Nephron (organoid): Measurements from ENCODE around the gene PALMD.
A peak's percentile ranks its signal among the peaks of the same experiment; 100 is the strongest.

Experiments used
- H3K27ac Mint-ChIP-seq, 3 experiments: 2 replicates each; pipeline ENCODE4 v1.8.0; 2020; ENCODE audit warnings: mixed read lengths in 3 of 3, mild to moderate bottlenecking in 2 of 3, moderate library complexity in 1 of 3
- H3K27me3 Mint-ChIP-seq: 2 replicates; pipeline ENCODE4 v1.8.0; 2021; ENCODE audit warnings: low read depth, mild to moderate bottlenecking, moderate library complexity, mixed read lengths
- H3K36me3 Mint-ChIP-seq: 2 replicates; pipeline ENCODE4 v1.8.0; 2020; ENCODE audit warnings: low read depth, mixed read lengths
- H3K4me1 Mint-ChIP-seq: 2 replicates; pipeline ENCODE4 v1.8.0; 2020; ENCODE audit warnings: mixed read lengths
- H3K4me3 Mint-ChIP-seq, 3 experiments: 2 replicates each; pipeline ENCODE4 v1.8.0; 2020; ENCODE audit warnings: mild to moderate bottlenecking in 3 of 3, mixed read lengths in 3 of 3, moderate library complexity in 2 of 3
- H3K9me3 Mint-ChIP-seq: 2 replicates; pipeline ENCODE4 v1.8.0; 2020; ENCODE audit warnings: mixed read lengths
- TF ChIP-seq, protein P1 (sequence below), 3 experiments: fragments of 200-600 bp; sonication (generic); IDR thresholded peaks; one replicate each; pipeline ENCODE4 v1.5.0; 2021; ENCODE audit warnings: antibody characterized with exemption in 3 of 3; ENCODE audit not compliant: unreplicated experiment in 3 of 3

The PALMD gene

DNA sequence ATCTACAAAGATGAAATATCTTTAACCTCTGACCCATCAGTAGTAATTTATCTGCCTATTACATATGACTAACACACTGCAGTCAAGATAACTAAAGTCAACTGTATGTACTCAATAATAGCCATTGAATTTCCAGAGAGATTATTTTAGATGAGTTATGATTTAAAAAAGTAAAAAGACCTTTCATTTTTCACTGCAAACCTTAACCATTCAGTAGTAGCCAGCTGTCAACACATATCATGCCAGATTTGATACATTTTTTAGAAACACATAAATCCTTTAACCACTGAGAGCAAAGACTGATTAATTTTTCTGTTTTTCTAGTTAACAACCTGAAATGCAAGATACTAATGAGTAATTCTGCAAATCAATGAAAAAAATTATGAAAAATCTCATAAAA, 31.0 kb downstream of the PALMD start:
- Mint-ChIP-seq H3K36me3 (no peaks in the 10 kb centered on the region), H3K4me3 (no peak overlapping the region), H3K4me1 (peaks cover 50% of the 10 kb centered on the region), H3K27ac (no peak overlapping the region), H3K9me3 (no peaks in the 10 kb centered on the region), H3K27me3 (no peaks in the 10 kb centered on the region)
- TF ChIP-seq, protein P1, sequence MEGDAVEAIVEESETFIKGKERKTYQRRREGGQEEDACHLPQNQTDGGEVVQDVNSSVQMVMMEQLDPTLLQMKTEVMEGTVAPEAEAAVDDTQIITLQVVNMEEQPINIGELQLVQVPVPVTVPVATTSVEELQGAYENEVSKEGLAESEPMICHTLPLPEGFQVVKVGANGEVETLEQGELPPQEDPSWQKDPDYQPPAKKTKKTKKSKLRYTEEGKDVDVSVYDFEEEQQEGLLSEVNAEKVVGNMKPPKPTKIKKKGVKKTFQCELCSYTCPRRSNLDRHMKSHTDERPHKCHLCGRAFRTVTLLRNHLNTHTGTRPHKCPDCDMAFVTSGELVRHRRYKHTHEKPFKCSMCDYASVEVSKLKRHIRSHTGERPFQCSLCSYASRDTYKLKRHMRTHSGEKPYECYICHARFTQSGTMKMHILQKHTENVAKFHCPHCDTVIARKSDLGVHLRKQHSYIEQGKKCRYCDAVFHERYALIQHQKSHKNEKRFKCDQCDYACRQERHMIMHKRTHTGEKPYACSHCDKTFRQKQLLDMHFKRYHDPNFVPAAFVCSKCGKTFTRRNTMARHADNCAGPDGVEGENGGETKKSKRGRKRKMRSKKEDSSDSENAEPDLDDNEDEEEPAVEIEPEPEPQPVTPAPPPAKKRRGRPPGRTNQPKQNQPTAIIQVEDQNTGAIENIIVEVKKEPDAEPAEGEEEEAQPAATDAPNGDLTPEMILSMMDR (IDR thresholded peaks at IDR 0.05; ENCODE audit: unreplicated experiment in 3 of 3) = no peak

DNA sequence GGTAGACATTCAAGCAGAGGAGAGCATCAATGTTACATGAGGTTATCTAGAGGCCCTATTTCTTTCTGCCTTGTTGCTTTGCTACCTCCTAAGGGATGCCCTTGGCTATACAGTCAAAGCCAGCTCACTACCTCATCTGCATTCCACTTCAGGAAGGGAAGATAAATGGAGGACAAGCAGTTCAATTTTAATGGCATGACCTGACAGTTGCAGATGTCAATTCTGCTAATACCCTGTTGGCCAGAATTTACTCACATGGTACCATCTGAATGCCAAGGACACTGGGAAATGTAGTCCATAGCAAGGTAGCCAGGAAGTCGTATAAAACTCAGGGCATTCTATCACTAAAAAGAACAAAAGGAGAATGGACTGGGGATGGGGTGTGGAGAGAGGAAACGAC, 31.5 kb downstream of the PALMD start:
- TF ChIP-seq, protein P1 (IDR thresholded peaks at IDR 0.05; ENCODE audit: unreplicated experiment in 3 of 3) = no peak
- H3K4me1 Mint-ChIP-seq = peaks cover 44% of the 10 kb centered on the region
- H3K36me3 Mint-ChIP-seq = no peaks in the 10 kb centered on the region
- H3K27ac Mint-ChIP-seq = no peak overlapping the region
- no peaks in the 10 kb centered on the region for H3K27me3 Mint-ChIP-seq
- no peaks in the 10 kb centered on the region for H3K9me3 Mint-ChIP-seq
- H3K4me3 Mint-ChIP-seq = no peak overlapping the region

DNA sequence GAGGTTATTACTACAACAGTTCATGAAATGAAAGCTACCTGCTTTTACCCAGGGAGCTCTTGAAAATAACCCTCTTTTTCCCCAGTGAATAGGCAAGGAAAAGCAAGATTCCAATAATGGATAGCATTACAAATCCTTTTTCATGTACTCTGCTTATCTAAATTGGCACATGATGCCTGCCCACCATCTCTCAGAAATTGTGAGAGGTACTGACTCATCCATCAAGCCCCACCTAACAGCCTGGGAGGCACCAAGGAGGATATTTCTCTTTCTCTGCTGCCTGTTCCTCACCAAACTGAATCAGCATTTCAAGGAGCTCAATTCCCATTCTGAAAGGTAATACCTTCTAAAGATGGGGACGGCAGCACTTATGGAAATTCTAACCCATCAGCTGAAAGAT, 34.4 kb downstream of the PALMD start:
- peaks cover 4% of the 10 kb centered on the region for H3K27me3 Mint-ChIP-seq
- H3K4me3 Mint-ChIP-seq = no peak overlapping the region
- H3K4me1 Mint-ChIP-seq = peaks cover 29% of the 10 kb centered on the region
- H3K27ac Mint-ChIP-seq = no peak overlapping the region
- TF ChIP-seq, protein P1 (IDR thresholded peaks at IDR 0.05; ENCODE audit: unreplicated experiment in 3 of 3) = no peak
- no peaks in the 10 kb centered on the region for H3K36me3 Mint-ChIP-seq
- H3K9me3 Mint-ChIP-seq = no peaks in the 10 kb centered on the region

DNA sequence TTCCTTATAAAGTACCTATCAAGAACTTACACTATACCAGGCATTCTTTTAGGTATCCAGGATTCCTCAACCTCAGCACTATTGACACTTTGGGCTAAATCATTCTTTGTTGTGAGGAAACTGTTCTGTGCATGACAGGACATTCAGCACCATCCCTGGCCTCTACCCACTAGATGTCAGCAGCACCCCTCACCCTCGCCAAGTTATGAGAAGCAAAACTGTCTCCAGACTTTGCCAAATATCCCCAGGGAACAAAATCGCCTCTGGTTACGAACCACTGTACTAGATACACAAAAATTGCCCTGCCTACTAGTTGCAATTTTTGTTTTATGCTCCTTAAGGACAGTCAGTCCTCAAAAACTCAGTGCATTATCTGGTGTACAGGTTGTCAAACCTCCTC, 35.7 kb downstream of the PALMD start:
- H3K36me3 Mint-ChIP-seq = no peaks in the 10 kb centered on the region
- no peak overlapping the region for H3K27ac Mint-ChIP-seq
- H3K9me3 Mint-ChIP-seq = no peaks in the 10 kb centered on the region
- peaks cover 34% of the 10 kb centered on the region for H3K4me1 Mint-ChIP-seq
- TF ChIP-seq, protein P1 (IDR thresholded peaks at IDR 0.05; ENCODE audit: unreplicated experiment in 3 of 3) = no peak
- H3K4me3 Mint-ChIP-seq = no peak overlapping the region
- peaks cover 4% of the 10 kb centered on the region for H3K27me3 Mint-ChIP-seq

DNA sequence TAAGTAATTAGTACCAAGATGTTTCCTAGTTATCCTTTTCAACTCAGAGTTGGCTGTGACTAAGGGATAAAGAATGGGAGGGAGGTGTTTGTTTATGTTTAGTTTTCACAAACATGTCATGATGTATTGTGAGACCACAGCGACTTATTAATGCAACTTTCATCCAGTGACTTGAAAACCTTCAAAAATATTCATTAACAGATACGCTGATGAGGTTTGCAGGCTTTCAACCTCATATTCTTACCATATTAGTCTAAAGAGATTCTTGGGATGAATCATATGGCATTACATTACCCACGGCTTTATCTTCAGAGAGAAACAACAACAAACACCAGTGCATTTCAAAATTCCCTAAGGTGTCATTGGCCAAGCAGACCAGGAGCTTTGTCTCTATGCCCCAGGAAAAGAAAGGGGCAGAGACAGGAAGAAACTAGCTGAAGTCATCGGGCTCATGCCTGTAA, 36.4 kb downstream of the PALMD start:
- Mint-ChIP-seq H3K9me3 (no peaks in the 10 kb centered on the region), H3K4me3 (no peak overlapping the region), H3K27ac (no peak overlapping the region), H3K36me3 (no peaks in the 10 kb centered on the region), H3K4me1 (peaks cover 29% of the 10 kb centered on the region), H3K27me3 (peaks cover 4% of the 10 kb centered on the region)
- TF ChIP-seq, protein P1 (IDR thresholded peaks at IDR 0.05; ENCODE audit: unreplicated experiment in 3 of 3) = no peak

DNA sequence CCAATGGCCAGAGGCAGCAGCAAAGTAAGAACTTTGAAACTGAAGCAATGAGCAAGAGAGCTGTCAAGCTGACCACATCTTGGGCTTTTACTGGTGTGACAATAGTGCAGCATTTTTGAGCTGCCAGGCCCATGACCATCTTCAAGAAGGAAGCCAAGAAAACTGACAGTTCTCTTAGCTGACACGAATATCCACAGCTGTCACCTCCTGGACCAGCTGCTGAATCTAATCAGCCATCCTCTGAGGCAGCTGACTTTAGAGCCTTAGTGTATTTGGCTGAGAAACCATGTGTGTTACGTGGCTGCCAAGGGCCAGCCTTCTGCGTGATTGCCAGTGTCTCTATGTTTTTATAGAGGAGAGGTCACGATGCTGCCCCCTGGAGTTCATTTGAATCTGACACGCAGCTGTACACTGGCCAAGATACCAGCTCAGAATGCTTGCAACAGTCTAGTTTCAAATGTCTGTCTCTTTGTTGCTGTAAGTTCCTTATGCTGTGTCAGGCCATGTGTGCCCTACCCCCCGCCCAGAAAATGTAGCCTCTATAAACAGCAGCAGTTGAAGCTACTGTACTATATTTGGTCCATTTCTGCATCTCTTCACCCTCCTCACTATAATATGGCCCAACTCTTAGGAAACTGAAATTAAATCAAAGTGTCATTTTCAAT, 39.7 kb downstream of the PALMD start:
- TF ChIP-seq, protein P1 (IDR thresholded peaks at IDR 0.05; ENCODE audit: unreplicated experiment in 3 of 3) = peak; percentile 36 to 52 (median 42)
- H3K27me3 Mint-ChIP-seq = peaks cover 4% of the 10 kb centered on the region

More for the DNA sequence above, 39.7 kb downstream of the PALMD start:
- peak overlapping the region; percentile 45 to 81 (median 48) for H3K27ac Mint-ChIP-seq
- H3K9me3 Mint-ChIP-seq = no peaks in the 10 kb centered on the region
- no peaks in the 10 kb centered on the region for H3K36me3 Mint-ChIP-seq
- H3K4me1 Mint-ChIP-seq = peaks cover 26% of the 10 kb centered on the region
- no peak overlapping the region for H3K4me3 Mint-ChIP-seq
